C4-2B (cell line): ENCODE results near the gene CDK15.

Experiments used
- CTCF ChIP-seq: fragments of 450-650 bp; conservative IDR thresholded peaks from 2 replicates; pipeline ENCODE4 v1.5.1; 2017; ENCODE audit warnings: mild to moderate bottlenecking
- ZFX ChIP-seq: fragments of 450-650 bp; IDR thresholded peaks from 2 replicates; pipeline ENCODE4 v1.6.1; 2017

- TF ChIP-seq CTCF (no peak), ZFX (no peak)
Observed at GRCh38 chr2:201780674-201781493, 25.5 kb upstream of the CDK15 start, which contains the start of gene ALS2.
